A549 (cell line): ENCODE data around the gene SACM1L.

ENCODE experiments used
- CBX2 ChIP-seq: fragments of 200-600 bp; sonication (generic); IDR thresholded peaks from 2 replicates; pipeline ENCODE4 v1.6.1; 2016; ENCODE audit warnings: low read depth, mild to moderate bottlenecking, borderline replicate concordance
- EP300 ChIP-seq, 2 experiments: fragments of >200 bp; sonication (Bioruptor Twin); formaldehyde crosslinking; IDR thresholded peaks; 2 replicates in 1 of 2; 3 replicates in 1 of 2; pipeline ENCODE4 v1.6.1; 2016 to 2017
- MAX ChIP-seq: IDR thresholded peaks from 2 replicates; pipeline ENCODE4 v1.6.1; 2012
- POLR2A ChIP-seq: IDR thresholded peaks from 2 replicates; pipeline ENCODE4 v1.6.1; 2012; ENCODE audit warnings: mild to moderate bottlenecking, low read length
- TF ChIP-seq, protein P1 (sequence below): fragments of >200 bp; sonication (Bioruptor Twin); formaldehyde crosslinking; IDR thresholded peaks from 3 replicates; pipeline ENCODE4 v1.5.1; 2016

- TF ChIP-seq POLR2A, result no peak
- no peak for TF ChIP-seq MAX
- TF ChIP-seq EP300 (IDR thresholded peaks at IDR 0.05), result no peak
- no peak for TF ChIP-seq CBX2
- TF ChIP-seq, protein P1, sequence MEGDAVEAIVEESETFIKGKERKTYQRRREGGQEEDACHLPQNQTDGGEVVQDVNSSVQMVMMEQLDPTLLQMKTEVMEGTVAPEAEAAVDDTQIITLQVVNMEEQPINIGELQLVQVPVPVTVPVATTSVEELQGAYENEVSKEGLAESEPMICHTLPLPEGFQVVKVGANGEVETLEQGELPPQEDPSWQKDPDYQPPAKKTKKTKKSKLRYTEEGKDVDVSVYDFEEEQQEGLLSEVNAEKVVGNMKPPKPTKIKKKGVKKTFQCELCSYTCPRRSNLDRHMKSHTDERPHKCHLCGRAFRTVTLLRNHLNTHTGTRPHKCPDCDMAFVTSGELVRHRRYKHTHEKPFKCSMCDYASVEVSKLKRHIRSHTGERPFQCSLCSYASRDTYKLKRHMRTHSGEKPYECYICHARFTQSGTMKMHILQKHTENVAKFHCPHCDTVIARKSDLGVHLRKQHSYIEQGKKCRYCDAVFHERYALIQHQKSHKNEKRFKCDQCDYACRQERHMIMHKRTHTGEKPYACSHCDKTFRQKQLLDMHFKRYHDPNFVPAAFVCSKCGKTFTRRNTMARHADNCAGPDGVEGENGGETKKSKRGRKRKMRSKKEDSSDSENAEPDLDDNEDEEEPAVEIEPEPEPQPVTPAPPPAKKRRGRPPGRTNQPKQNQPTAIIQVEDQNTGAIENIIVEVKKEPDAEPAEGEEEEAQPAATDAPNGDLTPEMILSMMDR, result no peak
Observed at GRCh38 chr3:45642731-45643152, 46.5 kb upstream of the SACM1L start.
